OCI-LY3 (cell line): ENCODE data around the gene HAO2.

Experiments
- H2AFZ ChIP-seq: fragments of 200-600, 300-600 bp; shearing (Covaris generic); 2 replicates; pipeline ENCODE4 v1.6.0; 2014; ENCODE audit warnings: antibody characterized with exemption, low read depth, low read length
- H3K27ac ChIP-seq: fragments of 200-600, 300-600 bp; sonication (generic); 2 replicates; pipeline ENCODE4 v1.5.1; 2014; ENCODE audit warnings: mild to moderate bottlenecking, low read length, moderate library complexity, mixed read lengths
- H3K27me3 ChIP-seq: fragments of 200-600, 300-600 bp; sonication (generic); 2 replicates; pipeline ENCODE4 v1.6.1; 2014; ENCODE audit warnings: low read depth, low read length, mixed read lengths
- H3K36me3 ChIP-seq: fragments of 200-600, 300-600 bp; sonication (generic); replicated peaks from 2 replicates; pipeline ENCODE3; 2014; ENCODE audit warnings: low read depth, low read length, mixed read lengths
- H3K4me1 ChIP-seq: fragments of 300-600, 200-600 bp; sonication (generic); 2 replicates; pipeline ENCODE4 v1.6.1; 2014; ENCODE audit warnings: low read length, mixed read lengths
- H3K4me2 ChIP-seq: fragments of 200-600, 300-600 bp; sonication (generic); 2 replicates; pipeline ENCODE4 v1.6.1; 2014; ENCODE audit warnings: low read length, mixed read lengths
- H3K4me3 ChIP-seq: fragments of 300-600, 200-600 bp; sonication (generic); 2 replicates; pipeline ENCODE4 v1.5.1; 2014; ENCODE audit warnings: antibody characterized with exemption, mild to moderate bottlenecking, low read length, moderate library complexity
- H3K79me2 ChIP-seq: fragments of 300-600, 200-600 bp; shearing (Covaris generic); 2 replicates; pipeline ENCODE4 v1.6.1; 2014; ENCODE audit warnings: mild to moderate bottlenecking, low read length, mixed read lengths
- H3K9ac ChIP-seq: fragments of 300-600, 200-600 bp; shearing (Covaris generic); 2 replicates; pipeline ENCODE4 v1.6.0; 2014; ENCODE audit warnings: mild to moderate bottlenecking, low read length, moderate library complexity
- H3K9me3 ChIP-seq: fragments of 200-600, 300-600 bp; shearing (Covaris generic); 2 replicates; pipeline ENCODE4 v1.6.1; 2014; ENCODE audit warnings: low read length, mixed read lengths; ENCODE audit not compliant: insufficient read depth
- H4K20me1 ChIP-seq: fragments of 200-600, 300-600 bp; sonication (generic); 2 replicates; pipeline ENCODE4 v1.6.1; 2016; ENCODE audit warnings: low read length, mixed read lengths; ENCODE audit not compliant: insufficient read depth
- CTCF ChIP-seq: fragments of 200-600, 300-600 bp; sonication (generic); IDR thresholded peaks from 2 replicates; pipeline ENCODE4 v1.5.1; 2014; ENCODE audit warnings: antibody characterized with exemption, low read length, low read depth
- EZH2phosphoT487 ChIP-seq: fragments of 200-600 bp; shearing (Covaris generic); IDR thresholded peaks from 2 replicates; pipeline ENCODE4 v1.6.1; 2018; ENCODE audit warnings: antibody characterized with exemption, mixed run types, low read depth

HAO2 gene

GRCh38 chr1:119435052-119435451 is 66.5 kb downstream of the HAO2 start:
- H3K79me2 ChIP-seq, result no peaks in the 10 kb centered on the region
- H3K27me3 ChIP-seq, result peaks cover 18% of the 10 kb centered on the region; the same call in 1 of the 2 replicates
- peak overlapping the region; percentile 10; the same call in 1 of the 2 replicates for H3K4me2 ChIP-seq
- H4K20me1 ChIP-seq, result no peaks in the 10 kb centered on the region
- no peak overlapping the region for H3K4me3 ChIP-seq
- TF ChIP-seq EZH2phosphoT487 (no peak), CTCF (no peak)
- no peak overlapping the region for H3K27ac ChIP-seq
- peaks cover 17% of the 10 kb centered on the region for H3K4me1 ChIP-seq
- H2AFZ ChIP-seq, result no peak overlapping the region
- H3K36me3 ChIP-seq, result no peaks in the 10 kb centered on the region
- H3K9ac ChIP-seq, result no peak overlapping the region
- no peaks in the 10 kb centered on the region for H3K9me3 ChIP-seq

- Histone ChIP-seq H3K4me2 (no peak overlapping the region), H3K4me3 (no peak overlapping the region), H3K9ac (no peak overlapping the region), H3K27me3 (peaks cover 20% of the 10 kb centered on the region), H2AFZ (no peak overlapping the region), H3K27ac (no peak overlapping the region), H3K9me3 (no peaks in the 10 kb centered on the region), H3K79me2 (no peaks in the 10 kb centered on the region), H4K20me1 (no peaks in the 10 kb centered on the region), H3K4me1 (peaks cover 17% of the 10 kb centered on the region), H3K36me3 (no peaks in the 10 kb centered on the region)
- no peak for TF ChIP-seq EZH2phosphoT487
- TF ChIP-seq CTCF, result no peak
Measured at GRCh38 chr1:119438761-119439160, 70.2 kb downstream of the HAO2 start.

- no peaks in the 10 kb centered on the region for H4K20me1 ChIP-seq
- no peaks in the 10 kb centered on the region for H3K79me2 ChIP-seq
- no peak overlapping the region for H3K27ac ChIP-seq
- H3K27me3 ChIP-seq, result peaks cover 20% of the 10 kb centered on the region
- TF ChIP-seq CTCF, result no peak
- H3K4me3 ChIP-seq, result no peak overlapping the region
- H3K9me3 ChIP-seq, result no peaks in the 10 kb centered on the region
- no peak overlapping the region for H3K4me2 ChIP-seq
- peaks cover 3% of the 10 kb centered on the region; the same call in 1 of the 2 replicates for H3K4me1 ChIP-seq
- H3K9ac ChIP-seq, result no peak overlapping the region
- H2AFZ ChIP-seq, result no peak overlapping the region
- no peaks in the 10 kb centered on the region for H3K36me3 ChIP-seq
Measured at GRCh38 chr1:119440721-119441307, 72.2 kb downstream of the HAO2 start.

DNA sequence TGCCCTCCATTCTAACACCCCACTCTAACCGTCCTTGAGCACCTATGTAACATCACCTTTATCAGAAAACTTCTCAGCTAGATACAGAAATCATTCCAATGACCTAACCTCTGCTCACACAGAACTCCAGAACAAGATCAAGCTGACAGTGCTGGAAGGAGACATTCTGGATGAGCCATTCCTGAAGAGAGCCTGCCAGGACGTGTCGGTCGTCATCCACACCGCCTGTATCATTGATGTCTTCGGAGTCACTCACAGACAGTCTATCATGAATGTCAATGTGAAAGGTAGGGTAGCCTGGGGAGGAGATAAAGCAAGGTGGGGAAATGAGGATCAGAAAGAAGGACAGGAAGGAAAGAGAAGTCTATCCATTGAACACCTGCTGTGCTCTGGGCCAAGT is 74.2 kb downstream of the HAO2 start:
- peaks cover 20% of the 10 kb centered on the region for H3K27me3 ChIP-seq
- no peak overlapping the region for H3K9ac ChIP-seq
- no peak overlapping the region for H3K27ac ChIP-seq
- H3K4me3 ChIP-seq, result no peak overlapping the region
- H3K9me3 ChIP-seq, result no peaks in the 10 kb centered on the region
- H3K79me2 ChIP-seq, result no peaks in the 10 kb centered on the region
- H3K4me2 ChIP-seq, result no peak overlapping the region
- no peaks in the 10 kb centered on the region for H4K20me1 ChIP-seq
- H3K36me3 ChIP-seq, result no peaks in the 10 kb centered on the region
- TF ChIP-seq EZH2phosphoT487, result no peak
- TF ChIP-seq CTCF, result no peak
- no peaks in the 10 kb centered on the region for H3K4me1 ChIP-seq
- H2AFZ ChIP-seq, result no peak overlapping the region
